IPS DF 6.9 (cell line): ENCODE data around the gene CADM1.

Source experiments
- DNase-seq: peaks from one replicate; pipeline ENCODE4 v3.0.0-alpha.2; 2013; ENCODE audit warnings: low read depth, low spot score
- H3K27ac ChIP-seq: one replicate; pipeline ENCODE4 v1.5.1; 2013; ENCODE audit warnings: low read length, control low read depth
- H3K27me3 ChIP-seq: 2 replicates; pipeline ENCODE4 v1.6.1; 2013; ENCODE audit warnings: mild to moderate bottlenecking, low read length; ENCODE audit not compliant: control insufficient read depth, insufficient read depth
- H3K36me3 ChIP-seq: 2 replicates; pipeline ENCODE4 v1.6.1; 2013; ENCODE audit warnings: low read length; ENCODE audit not compliant: control insufficient read depth, insufficient read depth
- H3K4me1 ChIP-seq: 2 replicates; pipeline ENCODE4 v1.6.1; 2013; ENCODE audit warnings: low read length; ENCODE audit not compliant: control insufficient read depth, insufficient read depth
- H3K4me3 ChIP-seq: 2 replicates; pipeline ENCODE4 v1.5.1; 2013; ENCODE audit warnings: mild to moderate bottlenecking, low read length
- H3K9me3 ChIP-seq: 2 replicates; pipeline ENCODE4 v1.6.1; 2013; ENCODE audit warnings: low read length, inconsistent platforms; ENCODE audit not compliant: control insufficient read depth, insufficient read depth
- WGBS: extraction: QIAGEN DNeasy Blood & Tissue Kit; methylation state at CpG from one replicate; pipeline ENCODE4 v1.1.7; 2013; ENCODE audit warnings: mixed read lengths, missing lambda C conversion rate; ENCODE audit not compliant: insufficient read length, insufficient coverage; 5-methylcytosine and 5-hydroxymethylcytosine counted together

The CADM1 gene

GRCh38 chr11:115325523-115325922, 178.7 kb downstream of the CADM1 start:
- WGBS = no CpG with 5 or more reads among the region's 1 CpG

GRCh38 chr11:115324581-115325432, 179.4 kb downstream of the CADM1 start:
- Histone ChIP-seq H3K9me3 (no peaks in the 10 kb centered on the region; the same call in 1 of the 2 replicates), H3K36me3 (no peaks in the 10 kb centered on the region), H3K27me3 (no peaks in the 10 kb centered on the region), H3K4me3 (no peak overlapping the region), H3K27ac (no peak overlapping the region), H3K4me1 (no peaks in the 10 kb centered on the region)
- DNase-seq = peak; percentile 39
- no CpG with 5 or more reads among the region's 12 CpGs for whole genome bisulfite sequencing

More at GRCh38 chr11:115325523-115325922, 178.7 kb downstream of the CADM1 start:
- no peak overlapping the region for H3K27ac ChIP-seq
- H3K36me3 ChIP-seq = no peaks in the 10 kb centered on the region
- no peak overlapping the region for H3K4me3 ChIP-seq
- H3K9me3 ChIP-seq = no peaks in the 10 kb centered on the region; the same call in 1 of the 2 replicates
- H3K27me3 ChIP-seq = no peaks in the 10 kb centered on the region
- no peaks in the 10 kb centered on the region for H3K4me1 ChIP-seq
- DNase-seq = no peak

- WGBS = no CpG with 5 or more reads among the region's 4 CpGs
- DNase-seq = no peak
- Histone ChIP-seq H3K4me1 (no peaks in the 10 kb centered on the region), H3K4me3 (no peak overlapping the region), H3K27me3 (no peaks in the 10 kb centered on the region), H3K9me3 (no peaks in the 10 kb centered on the region), H3K36me3 (no peaks in the 10 kb centered on the region), H3K27ac (no peak overlapping the region)
Observed at GRCh38 chr11:115322553-115323203, 181.5 kb downstream of the CADM1 start.

GRCh38 chr11:115321605-115322289, 182.5 kb downstream of the CADM1 start:
- Histone ChIP-seq H3K9me3 (no peaks in the 10 kb centered on the region), H3K27me3 (no peaks in the 10 kb centered on the region), H3K27ac (no peak overlapping the region), H3K4me1 (no peaks in the 10 kb centered on the region), H3K4me3 (no peak overlapping the region), H3K36me3 (no peaks in the 10 kb centered on the region)
- no CpG with 5 or more reads among the region's 6 CpGs for WGBS
- DNase-seq = no peak

- WGBS = no CpG with 5 or more reads among the region's 6 CpGs
- H3K4me3 ChIP-seq = no peak overlapping the region
- no peak for DNase-seq
Observed at GRCh38 chr11:115317277-115318185, 186.7 kb downstream of the CADM1 start.

DNA sequence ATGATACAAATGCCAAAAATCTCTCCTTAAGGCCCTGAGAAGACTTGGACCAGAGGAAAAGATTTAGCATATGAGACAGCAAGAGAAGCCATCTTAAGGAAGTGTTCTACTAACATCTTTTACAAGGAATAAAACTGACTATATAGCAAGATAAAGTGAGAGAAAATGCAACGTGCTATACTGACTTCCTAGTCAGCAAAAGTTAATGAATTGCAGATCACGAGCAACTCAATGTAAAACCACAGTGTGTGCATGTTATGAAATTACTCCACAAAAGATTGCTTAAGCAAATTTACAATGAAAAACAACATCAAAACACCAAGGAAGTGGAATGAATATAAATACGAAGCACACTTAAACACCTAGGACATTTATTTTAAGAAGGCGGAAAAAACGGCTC, 187.5 kb downstream of the CADM1 start:
- Histone ChIP-seq H3K4me3 (no peak overlapping the region), H3K36me3 (no peaks in the 10 kb centered on the region), H3K9me3 (no peaks in the 10 kb centered on the region), H3K4me1 (no peaks in the 10 kb centered on the region), H3K27ac (no peak overlapping the region), H3K27me3 (no peaks in the 10 kb centered on the region)
- DNase-seq = no peak
- no CpG with 5 or more reads among the region's 5 CpGs for WGBS

More at GRCh38 chr11:115317277-115318185, 186.7 kb downstream of the CADM1 start:
- H3K27me3 ChIP-seq = no peaks in the 10 kb centered on the region
- no peak overlapping the region for H3K27ac ChIP-seq
- no peaks in the 10 kb centered on the region for H3K9me3 ChIP-seq
- H3K36me3 ChIP-seq = no peaks in the 10 kb centered on the region
- H3K4me1 ChIP-seq = no peaks in the 10 kb centered on the region

GRCh38 chr11:115314330-115314920, 189.8 kb downstream of the CADM1 start:
- Histone ChIP-seq H3K9me3 (no peaks in the 10 kb centered on the region), H3K4me1 (no peaks in the 10 kb centered on the region), H3K27ac (no peak overlapping the region), H3K4me3 (no peak overlapping the region), H3K27me3 (no peaks in the 10 kb centered on the region), H3K36me3 (no peaks in the 10 kb centered on the region)
- no peak for DNase-seq
- no CpG with 5 or more reads among the region's 3 CpGs for WGBS

- DNase-seq = no peak
- Histone ChIP-seq H3K4me3 (no peak overlapping the region), H3K27ac (no peak overlapping the region), H3K27me3 (no peaks in the 10 kb centered on the region), H3K36me3 (no peaks in the 10 kb centered on the region), H3K9me3 (no peaks in the 10 kb centered on the region), H3K4me1 (no peaks in the 10 kb centered on the region)
- WGBS = no CpG with 5 or more reads among the region's 2 CpGs
Observed at GRCh38 chr11:115313224-115313838, 190.9 kb downstream of the CADM1 start.

DNA sequence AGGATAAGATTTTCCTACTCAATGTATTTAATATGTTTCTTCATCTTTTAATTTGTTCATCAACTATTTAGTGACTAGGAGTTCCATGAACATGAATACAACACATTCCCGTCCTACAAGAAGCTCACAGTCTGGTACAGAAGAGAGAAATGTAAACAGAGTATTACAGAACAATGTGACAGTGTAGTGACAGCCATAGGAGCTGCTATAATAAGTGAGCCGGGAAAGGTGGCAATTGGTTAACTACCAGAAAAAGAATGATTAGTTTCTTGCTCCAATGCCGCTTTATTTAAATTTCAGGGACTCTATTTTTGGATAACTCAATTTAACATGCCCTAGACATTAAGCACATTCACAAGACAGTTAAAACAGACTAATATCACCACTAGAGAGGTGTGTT, 192.3 kb downstream of the CADM1 start:
- Histone ChIP-seq H3K27ac (no peak overlapping the region), H3K4me3 (no peak overlapping the region), H3K4me1 (no peaks in the 10 kb centered on the region), H3K9me3 (no peaks in the 10 kb centered on the region), H3K27me3 (no peaks in the 10 kb centered on the region), H3K36me3 (no peaks in the 10 kb centered on the region)
- DNase-seq = no peak
- no CpG with 5 or more reads among the region's 3 CpGs for WGBS
